Keratinocyte (primary cell): ENCODE measurements around the gene ERICH2. TPM values are rescaled to one million over a fixed set of nuclear protein-coding genes. Genes with fewer than 3 reads are reported as not detected.

Source experiments
- DNase-seq: peaks from one replicate; pipeline ENCODE4 v3.0.0-alpha.2; 2011; ENCODE audit warnings: low read depth, missing footprints, low spot score
- FAIRE-seq: peaks from 2 replicates; lab custom pipeline; 2011; peaks lifted over from hg19 to GRCh38; lab: Jason Lieb, UNC
- H2AFZ ChIP-seq: 2 replicates; pipeline ENCODE4 v1.6.0; 2012; ENCODE audit warnings: low read length, control low read depth, inconsistent platforms; ENCODE audit not compliant: control insufficient read depth
- H3K27ac ChIP-seq: 2 replicates; pipeline ENCODE4 v1.5.1; 2011; ENCODE audit warnings: low read length; ENCODE audit not compliant: control insufficient read depth, insufficient read depth
- H3K27me3 ChIP-seq: 3 replicates; pipeline ENCODE4 v1.6.0; 2011; ENCODE audit warnings: low read length; ENCODE audit not compliant: control insufficient read depth, insufficient read depth; ENCODE audit errors: extremely low read depth
- H3K36me3 ChIP-seq, 2 experiments: 2 replicates in 1 of 2; 3 replicates in 1 of 2; pipeline ENCODE4 v1.5.1; 2011; ENCODE audit warnings: low read length in 2 of 2, mild to moderate bottlenecking in 1 of 2; ENCODE audit not compliant: control insufficient read depth in 2 of 2, insufficient read depth in 2 of 2; ENCODE audit errors: extremely low read depth in 1 of 2
- H3K4me1 ChIP-seq: 3 replicates; pipeline ENCODE4 v1.5.1; 2011; ENCODE audit warnings: low read length; ENCODE audit not compliant: control insufficient read depth, insufficient read depth; ENCODE audit errors: extremely low read depth
- H3K4me2 ChIP-seq: 3 replicates; pipeline ENCODE4 v1.6.0; 2011; ENCODE audit warnings: low read depth, low read length; ENCODE audit not compliant: control insufficient read depth, insufficient read depth; ENCODE audit errors: extremely low read depth
- H3K4me3 ChIP-seq, 3 experiments: fragments of 200-600 bp in 1 of 3; sonication (generic) in 1 of 3; 2 replicates in 2 of 3; 3 replicates in 1 of 3; pipeline ENCODE4 v1.5.1; 2011 to 2016; ENCODE audit warnings: low read length in 3 of 3, mild to moderate bottlenecking in 3 of 3, control low read depth in 2 of 3, inconsistent platforms in 1 of 3, low read depth in 1 of 3, mixed read lengths in 1 of 3, mixed run types in 1 of 3, moderate library complexity in 1 of 3; ENCODE audit not compliant: control insufficient read depth in 2 of 3, insufficient read depth in 2 of 3; ENCODE audit errors: extremely low read depth in 1 of 3
- H3K79me2 ChIP-seq: 2 replicates; pipeline ENCODE4 v1.6.0; 2012; ENCODE audit warnings: low read length; ENCODE audit not compliant: control insufficient read depth, insufficient read depth
- H3K9ac ChIP-seq: 3 replicates; pipeline ENCODE4 v1.6.0; 2011; ENCODE audit warnings: low read length; ENCODE audit not compliant: control insufficient read depth, insufficient read depth; ENCODE audit errors: extremely low read depth
- H3K9me1 ChIP-seq: 3 replicates; pipeline ENCODE4 v1.6.0; 2011; ENCODE audit warnings: low read length; ENCODE audit not compliant: control insufficient read depth, insufficient read depth; ENCODE audit errors: extremely low read depth
- H3K9me3 ChIP-seq: 2 replicates; pipeline ENCODE4 v1.5.1; 2012; ENCODE audit warnings: low read depth, low read length; ENCODE audit not compliant: control insufficient read depth
- H4K20me1 ChIP-seq: 3 replicates; pipeline ENCODE4 v1.6.0; 2011; ENCODE audit warnings: low read length; ENCODE audit not compliant: control insufficient read depth, insufficient read depth; ENCODE audit errors: extremely low read depth
- EZH2 ChIP-seq: IDR thresholded peaks from one replicate; pipeline ENCODE4 v1.6.1; 2012; ENCODE audit warnings: inconsistent platforms, mild to moderate bottlenecking, low read length, moderate library complexity
- dilution Hi-C: fragments of 300-500 bp; cut with MboI; formaldehyde crosslinking; loops from one replicate; pipeline ENCODE4 v1.7.0; 2020; ENCODE audit warnings: low sequenced_read_pairs; ENCODE audit not compliant: extremely low pct_ligation_motif_present
- polyA plus RNA-seq, 5 experiments: library from polyadenylated mRNA; depleted of rRNA in 3 of 5; stranded (reverse) in 3 of 5; stranded (forward) in 1 of 5; unstranded in 1 of 5; fragments of >200 nt; gene quantifications; 1 replicate in 1 of 5; 2 replicates in 3 of 5; 3 replicates in 1 of 5; pipeline versions ENCODE4 v1.2.1 to v1.2.3, GENCODE V29; 2011 to 2012; ENCODE audit warnings: missing spikeins in 2 of 5, low read depth in 1 of 5, low replicate concordance in 1 of 5
- TF ChIP-seq, protein P1 (sequence below), 3 experiments: IDR thresholded peaks in 1 of 3; conservative IDR thresholded peaks in 1 of 3; optimal IDR thresholded peaks in 1 of 3; 2 replicates in 2 of 3; 3 replicates in 1 of 3; pipeline versions ENCODE3 to v1.5.1; 2011; ENCODE audit warnings: low read length in 3 of 3, mild to moderate bottlenecking in 3 of 3, moderate library complexity in 2 of 3, control low read depth in 1 of 3, inconsistent platforms in 1 of 3; ENCODE audit not compliant: insufficient read depth in 2 of 3; ENCODE audit errors: extremely low read depth in 1 of 3

Gene ERICH2
- polyA plus RNA-seq, 1 donor (not counting 4 experiments of a cell fraction or from before 2014, with no cell fraction given): 1.3 TPM

DNA sequence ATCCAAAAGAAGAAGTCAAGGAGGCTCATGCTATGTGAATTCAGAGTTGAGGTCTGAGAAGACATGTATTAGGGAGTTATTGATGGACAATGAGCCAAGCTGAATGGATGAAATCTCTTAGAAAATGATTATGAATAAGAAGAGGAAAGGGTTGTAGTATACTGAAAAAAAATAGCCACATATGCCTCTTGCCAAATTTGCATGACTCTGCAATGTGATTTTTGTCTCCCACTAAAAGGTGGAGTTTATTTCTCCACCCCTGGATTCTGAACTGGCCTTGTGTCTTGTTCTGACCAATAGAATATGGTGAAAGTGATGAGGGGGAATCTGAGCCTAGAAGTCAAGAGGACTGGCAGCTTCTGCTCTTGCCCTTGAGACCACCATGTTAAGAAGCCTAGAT is 8.6 kb upstream of the ERICH2 start:
- Histone ChIP-seq H3K4me2 (no peak overlapping the region), H3K27ac (no peak overlapping the region), H3K79me2 (no peaks in the 10 kb centered on the region), H3K27me3 (no peaks in the 10 kb centered on the region), H2AFZ (no peak overlapping the region), H3K36me3 (no peaks in the 10 kb centered on the region), H3K9me3 (no peaks in the 10 kb centered on the region), H3K9me1 (no peaks in the 10 kb centered on the region), H3K9ac (no peak overlapping the region), H3K4me3 (no peak overlapping the region), H4K20me1 (no peaks in the 10 kb centered on the region), H3K4me1 (no peaks in the 10 kb centered on the region)
- no peak for TF ChIP-seq EZH2
- TF ChIP-seq, protein P1, sequence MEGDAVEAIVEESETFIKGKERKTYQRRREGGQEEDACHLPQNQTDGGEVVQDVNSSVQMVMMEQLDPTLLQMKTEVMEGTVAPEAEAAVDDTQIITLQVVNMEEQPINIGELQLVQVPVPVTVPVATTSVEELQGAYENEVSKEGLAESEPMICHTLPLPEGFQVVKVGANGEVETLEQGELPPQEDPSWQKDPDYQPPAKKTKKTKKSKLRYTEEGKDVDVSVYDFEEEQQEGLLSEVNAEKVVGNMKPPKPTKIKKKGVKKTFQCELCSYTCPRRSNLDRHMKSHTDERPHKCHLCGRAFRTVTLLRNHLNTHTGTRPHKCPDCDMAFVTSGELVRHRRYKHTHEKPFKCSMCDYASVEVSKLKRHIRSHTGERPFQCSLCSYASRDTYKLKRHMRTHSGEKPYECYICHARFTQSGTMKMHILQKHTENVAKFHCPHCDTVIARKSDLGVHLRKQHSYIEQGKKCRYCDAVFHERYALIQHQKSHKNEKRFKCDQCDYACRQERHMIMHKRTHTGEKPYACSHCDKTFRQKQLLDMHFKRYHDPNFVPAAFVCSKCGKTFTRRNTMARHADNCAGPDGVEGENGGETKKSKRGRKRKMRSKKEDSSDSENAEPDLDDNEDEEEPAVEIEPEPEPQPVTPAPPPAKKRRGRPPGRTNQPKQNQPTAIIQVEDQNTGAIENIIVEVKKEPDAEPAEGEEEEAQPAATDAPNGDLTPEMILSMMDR (optimal IDR thresholded peaks at IDR 0.05 in 1 of 3, IDR thresholded peaks at IDR 0.05 in 1 of 3, conservative IDR thresholded peaks at IDR 0.05 in 1 of 3; ENCODE audit: extremely low read depth in 1 of 3, insufficient read depth in 2 of 3, low read length in 3 of 3): no peak
- dilution Hi-C loops: no loop called here
- DNase-seq: no peak
- no peak for FAIRE-seq

DNA sequence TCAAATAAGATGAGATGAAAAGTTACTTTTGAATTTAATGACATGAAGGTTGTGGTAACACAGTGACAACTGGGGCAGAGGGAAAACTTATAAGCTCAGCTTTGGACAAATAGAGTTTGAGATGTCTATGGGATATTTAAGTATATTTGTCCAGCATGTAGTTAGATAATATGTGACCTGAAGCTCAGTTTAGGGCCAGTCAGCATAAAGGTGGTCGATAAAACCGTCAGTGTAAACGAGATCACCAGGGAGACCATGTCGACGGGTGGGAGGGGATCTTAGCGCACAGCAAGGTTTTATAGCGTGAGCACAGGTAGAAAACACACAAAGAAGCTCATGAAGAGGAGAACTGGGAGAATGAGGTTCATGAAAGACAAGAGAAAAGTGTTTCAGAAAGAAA is 7.4 kb upstream of the ERICH2 start:
- no peak for TF ChIP-seq EZH2
- TF ChIP-seq, protein P1 (optimal IDR thresholded peaks at IDR 0.05 in 1 of 3, IDR thresholded peaks at IDR 0.05 in 1 of 3, conservative IDR thresholded peaks at IDR 0.05 in 1 of 3; ENCODE audit: extremely low read depth in 1 of 3, insufficient read depth in 2 of 3, low read length in 3 of 3): no peak
- dilution Hi-C loops: no loop called here

More for the DNA sequence above, 7.4 kb upstream of the ERICH2 start:
- Histone ChIP-seq H3K36me3 (no peaks in the 10 kb centered on the region), H3K27ac (no peak overlapping the region), H3K4me1 (no peaks in the 10 kb centered on the region), H2AFZ (no peak overlapping the region), H3K9ac (no peak overlapping the region), H3K4me3 (no peak overlapping the region), H3K27me3 (no peaks in the 10 kb centered on the region), H3K9me3 (no peaks in the 10 kb centered on the region), H3K4me2 (no peak overlapping the region), H3K9me1 (no peaks in the 10 kb centered on the region), H4K20me1 (no peaks in the 10 kb centered on the region), H3K79me2 (no peaks in the 10 kb centered on the region)
- DNase-seq (no peak), FAIRE-seq (no peak)
